ENCODE measurements around the gene ZBTB12. TPM values are rescaled to one million over a fixed set of nuclear protein-coding genes. Genes with fewer than 3 reads are reported as not detected.

The ZBTB12 gene
- total and polyA plus RNA-seq, 2 of the 13 experiments (the other 11 are each of a cell fraction or from before 2014, with no cell fraction given), result 4.8 to 6.0 TPM

- TF ChIP-seq CTCF (CRISPR knock-in tag; IDR thresholded peaks at IDR 0.05), result no peak
- no peak for TF ChIP-seq ZNF580 (CRISPR knock-in tag; IDR thresholded peaks at IDR 0.05; ENCODE audit: borderline replicate concordance, low read depth)
- no peak for TF ChIP-seq SRSF4 (IDR thresholded peaks at IDR 0.05; ENCODE audit: low read depth, low read length, poor library complexity, severe bottlenecking)
- no peak for TF ChIP-seq HCFC1 (IDR thresholded peaks at IDR 0.05; ENCODE audit: low read depth, low read length)
- no peak for TF ChIP-seq U2AF1 (optimal IDR thresholded peaks at IDR 0.05; ENCODE audit: low read depth, low read length)
- no peak for TF ChIP-seq HNRNPK (IDR thresholded peaks at IDR 0.05; ENCODE audit: low read depth, low read length, poor library complexity, severe bottlenecking)
- TF ChIP-seq NCOA2 (CRISPR knock-in tag; IDR thresholded peaks at IDR 0.05), result no peak
- no peak for TF ChIP-seq POLR2AphosphoS5 (IDR thresholded peaks at IDR 0.05; ENCODE audit: low read depth, low read length)
- no peak for TF ChIP-seq HOXD1 (CRISPR knock-in tag; IDR thresholded peaks at IDR 0.05)
- TF ChIP-seq ZNF790 (CRISPR knock-in tag; IDR thresholded peaks at IDR 0.05; ENCODE audit: borderline replicate concordance), result no peak
- no peak for TF ChIP-seq HOXA7 (CRISPR knock-in tag; IDR thresholded peaks at IDR 0.05)
- TF ChIP-seq ZFP82 (CRISPR knock-in tag; IDR thresholded peaks at IDR 0.05; ENCODE audit: borderline replicate concordance), result no peak
- no peak for TF ChIP-seq PHB2 (IDR thresholded peaks at IDR 0.05; ENCODE audit: partially characterized antibody)
- TF ChIP-seq PRDM4 (CRISPR knock-in tag; IDR thresholded peaks at IDR 0.05; ENCODE audit: borderline replicate concordance), result no peak
- no peak for TF ChIP-seq MTA1 (CRISPR knock-in tag; IDR thresholded peaks at IDR 0.05; ENCODE audit: borderline replicate concordance)
Observed at GRCh38 chr6:31877125-31877650, 24.7 kb downstream of the ZBTB12 start (continued).

Measured in HepG2 (cell line).